GM18499 (cell line): ENCODE results near the gene BAHCC1.
"Not testable (repeated sequence)": the region's sequence is repeated elsewhere in the genome, so short reads cannot be mapped to it uniquely, and the experiment has no call there.

Source experiments
- ATAC-seq: cut with Tn5 transposase; IDR thresholded peaks from one replicate; pipeline ENCODE4 v1.9.1; 2021; ENCODE audit warnings: moderate number of reproducible peaks; ENCODE audit not compliant: insufficient read depth, unreplicated experiment

BAHCC1 gene

DNA sequence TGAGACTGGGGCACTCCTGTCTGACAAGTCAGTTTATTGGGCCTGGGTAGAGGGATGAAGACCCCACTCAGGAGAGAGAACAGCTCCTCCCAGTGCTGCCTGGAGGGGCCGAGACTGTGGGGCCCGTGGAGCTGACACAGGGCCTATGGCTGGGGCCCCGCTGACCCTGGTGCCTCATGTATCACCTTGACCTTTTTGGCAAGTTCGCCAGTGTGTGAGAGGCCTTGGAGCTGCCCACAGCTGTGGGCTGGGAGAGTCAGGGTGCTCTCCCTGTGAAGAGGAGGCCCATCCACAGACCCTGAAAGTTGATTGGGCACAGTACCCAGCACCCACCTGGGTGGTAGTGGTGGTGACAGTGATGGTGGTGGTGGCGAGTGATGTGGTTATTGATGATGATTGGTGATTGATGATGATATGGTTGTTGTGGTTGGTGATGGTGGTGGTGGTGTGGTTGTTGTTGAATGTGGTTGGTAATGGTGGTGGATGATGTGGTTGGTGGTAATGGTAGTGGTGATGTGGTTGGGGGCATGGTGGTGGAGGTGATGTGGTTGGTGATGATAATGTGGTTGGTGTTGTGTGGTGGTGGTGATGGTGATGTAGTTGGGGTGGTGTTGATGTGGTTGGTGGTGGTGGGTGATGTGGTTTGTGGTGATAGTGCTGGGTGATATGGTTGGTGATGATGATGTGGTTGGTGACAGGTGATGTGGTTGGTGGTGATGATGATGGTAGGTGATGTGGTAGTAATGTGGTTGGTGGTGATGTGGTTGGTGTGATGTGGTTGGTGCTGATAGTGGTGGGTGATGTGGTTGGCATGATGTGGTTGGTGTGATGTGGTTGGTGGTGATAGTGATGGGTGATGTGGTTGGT lies 29.1 kb downstream of the BAHCC1 start:
- no peak for ATAC-seq

DNA sequence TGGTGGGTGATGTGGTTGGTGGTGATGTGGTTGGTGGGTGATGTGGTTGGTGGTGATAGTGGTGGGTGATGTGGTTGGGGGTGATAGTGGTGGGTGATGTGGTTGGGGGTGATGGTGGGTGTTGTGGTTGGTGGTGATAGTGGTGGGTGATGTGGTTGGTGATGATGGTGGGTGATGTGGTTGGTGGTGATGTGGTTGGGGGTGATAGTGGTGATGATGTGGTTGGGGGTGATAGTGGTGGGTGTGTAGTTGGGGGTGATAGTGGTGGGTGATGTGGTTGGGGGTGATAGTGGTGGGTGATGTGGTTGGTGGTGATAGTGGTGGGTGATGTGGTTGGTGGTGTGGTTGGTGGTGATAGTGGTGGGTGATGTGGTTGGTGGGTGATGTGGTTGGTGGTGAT lies 29.8 kb downstream of the BAHCC1 start:
- not testable (repeated sequence) for ATAC-seq

DNA sequence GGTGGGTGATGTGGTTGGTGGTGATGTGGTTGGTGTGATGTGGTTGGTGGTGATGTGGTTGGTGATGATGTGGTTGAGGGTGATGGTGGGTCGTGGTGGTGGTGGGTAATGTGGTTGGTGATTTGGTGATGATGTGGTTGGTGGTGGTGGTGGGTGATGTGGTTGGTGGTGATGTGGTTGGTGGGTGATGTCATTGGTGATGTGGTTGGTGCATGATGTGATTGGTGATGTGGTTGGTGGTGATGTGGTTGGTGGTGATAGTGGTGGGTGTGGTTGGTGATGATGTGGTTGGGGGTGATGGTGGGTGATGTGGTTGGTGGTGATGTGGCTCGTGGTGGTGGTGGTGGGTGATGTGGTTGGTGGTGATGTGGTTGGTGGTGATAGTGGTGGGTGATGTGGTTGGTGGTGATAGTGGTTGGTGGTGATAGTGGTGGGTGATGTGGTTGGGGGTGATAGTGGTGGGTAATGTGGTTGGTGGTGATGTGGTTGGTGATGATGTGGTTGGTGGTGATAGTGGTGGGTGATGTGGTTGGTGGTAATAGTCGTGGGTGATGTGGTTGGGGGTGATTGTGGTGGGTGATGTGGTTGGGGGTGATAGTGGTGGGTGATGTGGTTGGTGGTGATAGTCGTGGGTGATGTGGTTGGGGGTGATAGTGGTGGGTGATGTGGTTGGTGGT lies 30.6 kb downstream of the BAHCC1 start:
- not testable (repeated sequence) for ATAC-seq

- ATAC-seq = no peak
These were observed 31.3 kb downstream of the BAHCC1 start for GRCh38 chr17:81426393-81427172.

- ATAC-seq = no peak
These were observed 32.2 kb downstream of the BAHCC1 start for GRCh38 chr17:81427173-81428120.

- ATAC-seq = no peak
These were observed 32.9 kb downstream of the BAHCC1 start for GRCh38 chr17:81428121-81428515.

DNA sequence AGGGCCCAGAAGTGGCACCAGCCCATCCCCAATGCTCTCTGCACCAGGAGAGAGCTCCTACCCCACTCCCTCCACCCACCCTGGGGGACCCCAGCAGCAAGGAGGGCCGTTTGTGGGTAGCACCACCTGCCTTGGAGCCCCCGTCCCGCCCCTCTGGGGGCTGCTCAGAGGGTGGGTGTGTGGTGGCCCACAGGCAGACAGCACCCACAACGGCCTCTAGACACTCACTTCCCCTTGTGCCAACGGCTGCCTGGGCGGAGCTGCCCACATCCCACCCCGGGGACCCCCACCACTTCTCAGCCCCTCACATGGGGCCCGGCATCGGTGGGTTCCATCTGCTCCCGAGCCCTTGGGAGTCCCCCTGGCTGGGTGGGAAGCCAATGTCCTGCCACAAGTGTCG lies 33.3 kb downstream of the BAHCC1 start:
- no peak for ATAC-seq

DNA sequence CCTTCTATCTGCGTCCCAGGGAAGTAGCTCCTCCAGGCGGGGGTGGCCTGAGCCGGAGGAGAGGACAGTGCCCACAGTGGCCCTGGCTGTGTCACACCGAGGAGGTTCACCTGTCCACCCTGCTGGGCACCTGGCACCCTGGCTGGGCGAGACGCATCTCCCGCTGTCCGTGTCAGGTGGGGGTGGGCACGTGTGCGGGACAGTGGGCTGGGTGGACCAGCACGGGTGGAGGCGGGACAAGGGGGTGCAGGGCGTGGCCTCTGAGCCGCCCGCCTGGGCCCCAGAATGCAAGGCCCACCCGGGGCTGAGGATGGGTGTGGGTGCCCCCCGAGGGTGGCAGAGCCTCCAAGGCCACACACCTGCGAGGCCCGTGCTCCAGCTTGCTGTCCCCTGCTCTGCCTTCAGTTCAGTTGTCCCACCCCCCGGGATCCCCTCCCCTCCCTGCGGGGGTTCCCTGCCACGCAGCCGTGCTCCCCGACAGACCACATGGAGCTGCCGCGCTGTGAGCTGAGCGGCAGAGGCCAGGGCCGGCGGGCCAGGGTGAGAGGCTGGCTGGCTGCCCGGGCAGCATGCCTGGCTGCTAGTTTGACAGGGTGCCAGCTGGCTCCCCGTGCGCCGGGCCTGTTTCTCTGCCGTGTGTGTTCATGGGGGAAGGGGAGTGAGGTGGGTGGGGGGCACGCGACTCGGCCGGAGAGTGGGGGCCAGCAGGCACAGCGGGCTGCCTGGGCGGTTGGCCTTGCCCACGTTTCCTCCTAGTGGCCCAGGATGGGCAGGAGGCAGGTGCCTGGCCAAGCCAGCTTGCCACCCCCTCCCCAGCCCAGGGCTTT lies 33.9 kb downstream of the BAHCC1 start:
- ATAC-seq = no peak

DNA sequence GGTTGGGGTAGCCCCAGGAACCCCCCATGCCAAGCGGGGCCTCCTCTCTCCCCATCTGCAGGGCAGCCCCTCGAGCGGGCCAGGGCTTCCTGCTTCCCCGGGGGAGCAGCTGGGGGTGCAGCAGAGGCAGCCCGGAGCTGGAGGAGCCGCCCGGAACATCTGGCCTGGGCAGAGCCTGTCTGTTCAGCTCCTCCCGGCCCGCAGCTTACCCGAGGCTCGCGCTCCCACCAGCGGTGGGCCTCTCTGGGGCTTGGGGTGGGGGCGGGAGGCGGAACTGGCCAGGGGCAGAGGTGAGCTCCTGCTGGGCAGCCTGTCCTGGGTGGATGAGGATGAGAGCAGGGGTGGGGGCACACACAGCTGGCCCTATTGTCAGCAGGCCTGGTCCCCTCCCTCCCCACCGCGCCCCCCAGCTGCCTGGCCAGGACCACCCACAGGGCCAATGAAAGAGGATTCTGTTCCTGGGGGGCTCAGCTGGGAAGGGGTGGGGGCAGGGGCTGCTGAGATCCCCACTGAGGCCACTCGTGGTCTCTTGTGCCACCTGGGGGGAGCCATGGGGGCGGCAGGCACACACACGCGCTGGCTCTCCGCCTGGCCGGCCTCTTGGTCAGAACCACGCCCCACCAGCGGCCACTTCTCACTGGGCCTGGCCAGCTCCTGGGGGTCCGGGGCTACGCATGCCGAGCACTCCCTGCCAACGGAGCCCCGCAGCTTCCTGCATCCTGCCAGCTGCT lies 34.7 kb downstream of the BAHCC1 start:
- no peak for ATAC-seq

DNA sequence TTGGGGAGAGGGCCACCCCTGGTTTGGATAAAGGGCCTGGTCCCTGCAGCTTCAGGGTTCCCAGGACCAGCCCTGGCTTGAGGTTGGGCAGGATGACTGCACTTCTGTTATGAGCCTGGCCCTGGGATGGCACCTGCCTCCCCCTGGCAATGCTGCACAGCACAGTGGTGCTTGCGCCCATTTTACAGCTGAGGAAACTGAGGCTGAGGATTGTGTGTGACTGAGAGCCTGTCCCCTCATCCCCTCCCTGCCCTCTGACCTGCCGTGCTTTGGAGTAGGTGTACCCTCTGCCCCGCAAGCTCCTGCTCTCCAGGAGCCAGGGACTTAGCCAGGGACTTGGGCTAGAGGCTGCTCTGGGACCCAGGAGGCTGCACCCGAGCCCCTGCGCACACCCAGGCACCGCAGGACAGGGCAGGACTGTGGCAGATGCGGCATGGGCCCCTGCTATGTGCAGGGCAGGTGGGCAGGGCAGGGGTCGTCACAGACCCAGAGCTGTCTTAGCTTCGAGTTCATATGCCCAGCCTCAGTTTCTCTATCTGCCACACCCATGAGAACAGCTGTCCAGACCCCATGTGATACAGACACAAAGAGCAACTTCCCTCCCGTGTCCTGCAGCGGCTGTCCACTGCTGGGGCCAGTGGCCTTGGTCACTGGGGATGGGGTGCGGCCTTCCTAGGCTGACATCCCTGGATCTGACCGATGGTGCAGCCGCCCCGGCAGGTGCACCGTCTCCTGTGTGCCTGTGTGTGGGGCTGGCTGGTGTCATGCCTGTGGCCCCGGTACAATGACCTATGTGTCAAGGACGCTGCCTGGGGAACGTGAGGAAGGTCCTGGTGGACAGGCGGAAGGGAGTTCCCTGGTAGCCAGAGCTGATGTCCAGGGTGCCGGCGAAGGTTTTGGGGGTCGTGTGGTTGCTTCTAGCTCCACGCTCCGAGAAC lies 36.6 kb downstream of the BAHCC1 start:
- no peak for ATAC-seq

DNA sequence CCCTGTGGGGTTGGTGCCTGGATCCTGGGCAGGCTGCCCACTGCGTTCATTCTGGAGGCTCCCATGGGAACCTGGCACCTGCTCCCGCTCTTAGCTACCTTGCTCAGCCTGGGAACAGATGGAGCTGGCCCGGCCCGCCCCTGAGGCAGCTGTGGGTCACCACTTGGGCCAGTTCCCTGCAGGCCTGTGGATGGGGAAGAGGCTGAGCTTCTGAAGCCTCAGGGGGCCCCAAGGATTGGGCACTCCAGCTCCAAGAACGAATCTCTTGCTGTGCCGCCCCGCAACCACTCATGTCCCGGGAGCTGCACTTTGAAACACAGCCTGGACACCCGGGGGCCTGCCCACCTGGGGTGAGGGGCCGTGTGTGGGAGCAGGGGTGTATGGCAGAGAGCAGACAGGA lies 37.7 kb downstream of the BAHCC1 start:
- ATAC-seq = no peak

GRCh38 chr17:81433656-81434055 lies 38.4 kb downstream of the BAHCC1 start:
- no peak for ATAC-seq

DNA sequence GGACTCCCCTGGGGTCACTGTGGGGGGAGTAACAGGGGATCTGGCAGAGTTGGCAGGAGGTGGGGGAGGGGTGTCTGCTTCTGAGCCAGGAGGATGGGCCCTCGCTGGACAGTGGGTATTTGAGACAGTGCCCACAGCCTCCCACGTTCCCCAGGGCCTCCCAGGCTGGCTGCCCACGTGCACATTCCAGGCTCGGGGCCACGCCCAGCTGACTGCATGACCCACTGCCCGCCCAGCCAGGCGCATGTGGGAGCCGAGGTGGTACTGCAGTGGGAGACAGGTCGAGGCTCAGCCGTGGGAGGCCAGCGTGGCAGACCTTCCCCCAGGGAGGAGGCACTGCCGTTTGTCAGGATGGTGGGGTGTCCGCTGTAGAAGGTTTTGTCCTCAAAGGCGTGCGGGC lies 38.8 kb downstream of the BAHCC1 start:
- ATAC-seq = no peak

DNA sequence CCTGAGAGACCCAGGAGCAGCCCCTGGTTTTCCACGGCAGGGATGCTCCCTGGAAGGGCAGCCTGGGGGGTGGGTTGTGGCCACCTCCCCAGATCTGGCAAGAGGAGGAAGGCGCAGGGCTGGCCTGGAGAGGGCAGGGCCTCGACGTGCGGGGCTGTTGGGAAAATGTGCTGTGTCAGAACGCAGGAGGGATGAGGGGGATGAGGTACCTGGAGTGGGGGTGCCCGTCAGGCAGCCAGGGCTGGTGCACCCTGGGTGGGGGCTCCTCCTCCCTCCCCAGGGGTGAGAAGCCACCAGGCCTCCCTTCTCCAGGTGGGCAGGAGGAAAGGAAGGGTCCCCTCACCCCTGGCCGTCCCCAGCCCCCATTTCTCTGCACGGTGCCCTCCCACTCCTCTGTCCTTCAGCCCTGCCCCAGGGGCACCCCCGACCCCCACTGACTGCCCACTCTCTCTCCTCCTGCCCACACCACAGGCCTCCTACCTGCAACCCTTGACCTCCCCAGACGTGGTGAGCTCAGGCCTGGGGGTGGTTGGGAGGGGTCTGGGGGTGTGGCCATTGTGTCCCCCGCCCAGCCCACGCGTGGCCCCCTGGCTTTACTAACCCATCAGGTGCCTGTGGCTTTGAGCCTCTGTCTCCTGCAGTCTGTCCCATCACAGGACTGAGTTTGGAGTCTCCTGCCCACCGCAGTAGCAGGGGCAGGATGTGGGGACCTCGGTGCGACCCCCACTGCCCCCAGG lies 39.6 kb downstream of the BAHCC1 start:
- ATAC-seq = no peak

GRCh38 chr17:81435652-81436293 lies 40.5 kb downstream of the BAHCC1 start:
- ATAC-seq = no peak

GRCh38 chr17:81436294-81436849 lies 41.1 kb downstream of the BAHCC1 start:
- no peak for ATAC-seq
